CD14-positive monocyte (primary cell): ENCODE data around the gene LRRC8E. TPM values are rescaled to one million over a fixed set of nuclear protein-coding genes. Genes with fewer than 3 reads are reported as not detected.

ENCODE experiments used
- DNase-seq, 3 donors: peaks; one replicate each; pipeline ENCODE4 v3.0.0-alpha.2; 2011 to 2022
- H2AFZ ChIP-seq: 2 replicates; pipeline ENCODE4 v1.6.0; 2012; ENCODE audit warnings: mild to moderate bottlenecking, low read depth, low read length, inconsistent platforms; ENCODE audit not compliant: insufficient read depth, poor library complexity, severe bottlenecking
- H3K27ac ChIP-seq, 2 donors: 1 replicate in 1 of 2; 2 replicates in 1 of 2; pipeline ENCODE4 v1.5.1; 2012 to 2013; ENCODE audit warnings: low read length in 2 of 2, control low read depth in 1 of 2, inconsistent platforms in 1 of 2, low read depth in 1 of 2, mild to moderate bottlenecking in 1 of 2
- H3K27me3 ChIP-seq, 2 donors: one replicate each; pipeline versions ENCODE4 v1.6.0 to v1.6.1; 2011 to 2013; ENCODE audit warnings: low read length in 2 of 2; ENCODE audit not compliant: control insufficient read depth in 2 of 2, insufficient read depth in 2 of 2
- H3K36me3 ChIP-seq, 2 donors: replicated peaks in 1 of 2; 1 replicate in 1 of 2; 2 replicates in 1 of 2; pipeline versions ENCODE4 v1.5.1 to v1.6.1; 2012 to 2013; ENCODE audit warnings: low read length in 2 of 2, control low read depth in 1 of 2, inconsistent platforms in 1 of 2, mild to moderate bottlenecking in 1 of 2; ENCODE audit not compliant: insufficient read depth in 2 of 2, control insufficient read depth in 1 of 2
- H3K4me1 ChIP-seq, 2 donors: 1 replicate in 1 of 2; 2 replicates in 1 of 2; pipeline versions ENCODE4 v1.5.1 to v1.6.1; 2012 to 2013; ENCODE audit warnings: low read length in 2 of 2, control low read depth in 1 of 2, inconsistent platforms in 1 of 2, mild to moderate bottlenecking in 1 of 2, moderate library complexity in 1 of 2; ENCODE audit not compliant: insufficient read depth in 2 of 2, control insufficient read depth in 1 of 2
- H3K4me2 ChIP-seq: replicated peaks from 2 replicates; pipeline ENCODE3; 2012; ENCODE audit warnings: low read length, moderate library complexity, mild to moderate bottlenecking; ENCODE audit not compliant: poor library complexity, severe bottlenecking; ENCODE audit errors: extremely low read depth
- H3K4me3 ChIP-seq, 3 experiments: fragments of 200-600 bp in 1 of 3; sonication (generic) in 1 of 3; replicated peaks in 1 of 3; 1 replicate in 2 of 3; 2 replicates in 1 of 3; pipeline ENCODE4 v1.5.1; 2011 to 2013; ENCODE audit warnings: low read length in 3 of 3, mild to moderate bottlenecking in 3 of 3, control low read depth in 2 of 3, low read depth in 2 of 3, inconsistent platforms in 1 of 3, moderate library complexity in 1 of 3
- H3K79me2 ChIP-seq: 2 replicates; pipeline ENCODE4 v1.6.0; 2012; ENCODE audit warnings: mild to moderate bottlenecking, control low read depth, inconsistent platforms, low read length, moderate library complexity; ENCODE audit not compliant: insufficient read depth
- H3K9ac ChIP-seq: 2 replicates; pipeline ENCODE4 v1.6.0; 2017; ENCODE audit warnings: low read length, mild to moderate bottlenecking; ENCODE audit not compliant: insufficient read depth, poor library complexity, severe bottlenecking
- H3K9me3 ChIP-seq, 2 donors: replicated peaks in 1 of 2; 1 replicate in 1 of 2; 2 replicates in 1 of 2; pipeline versions ENCODE4 v1.5.1 to v1.6.1; 2012 to 2013; ENCODE audit warnings: low read length in 2 of 2, control low read depth in 1 of 2; ENCODE audit not compliant: control insufficient read depth in 1 of 2, insufficient read depth in 1 of 2
- H4K20me1 ChIP-seq: 2 replicates; pipeline ENCODE4 v1.6.0; 2012; ENCODE audit warnings: mild to moderate bottlenecking, low read length, control low read depth, moderate library complexity; ENCODE audit not compliant: insufficient read depth
- H3K27ac Mint-ChIP-seq, 7 donors: one replicate each; pipeline ENCODE4 v1.8.0; 2020; ENCODE audit warnings: mild to moderate bottlenecking in 7 of 7, mixed read lengths in 7 of 7, moderate library complexity in 6 of 7, inconsistent platforms in 2 of 7
- H3K27me3 Mint-ChIP-seq, 3 donors: one replicate each; pipeline ENCODE4 v1.8.0; 2021 to 2022; ENCODE audit warnings: low read depth in 3 of 3, mild to moderate bottlenecking in 3 of 3, mixed read lengths in 3 of 3, moderate library complexity in 3 of 3, inconsistent platforms in 1 of 3
- H3K36me3 Mint-ChIP-seq, 2 donors: one replicate each; pipeline ENCODE4 v1.8.0; 2020; ENCODE audit warnings: mixed read lengths in 2 of 2, inconsistent platforms in 1 of 2, mild to moderate bottlenecking in 1 of 2
- H3K4me1 Mint-ChIP-seq: one replicate; pipeline ENCODE4 v1.8.0; 2020; ENCODE audit warnings: mild to moderate bottlenecking, mixed read lengths
- H3K4me3 Mint-ChIP-seq, 2 donors: one replicate each; pipeline ENCODE4 v1.8.0; 2020; ENCODE audit warnings: mild to moderate bottlenecking in 2 of 2, mixed read lengths in 2 of 2, moderate library complexity in 1 of 2
- H3K9me3 Mint-ChIP-seq, 7 donors: one replicate each; pipeline ENCODE4 v1.8.0; 2020 to 2022; ENCODE audit warnings: mixed read lengths in 7 of 7, mild to moderate bottlenecking in 6 of 7, moderate library complexity in 6 of 7, inconsistent platforms in 2 of 7
- WGBS: methylation state at CpG from one replicate; pipeline ENCODE4 v1.1.5; 2013; ENCODE audit warnings: missing lambda C conversion rate; ENCODE audit not compliant: insufficient coverage; 5-methylcytosine and 5-hydroxymethylcytosine counted together
- intact Hi-C, 2 donors: fragments of 100-400 bp; cut with micrococcal nuclease; formaldehyde crosslinking; loops; one replicate each; pipeline versions ENCODE4 v1.15.0 to v1.15.1; 2023
- polyA plus RNA-seq, 3 donors: library from polyadenylated mRNA; depleted of rRNA in 1 of 3; unstranded in 2 of 3; stranded (reverse) in 1 of 3; fragments of 300-500 nt in 2 of 3; fragments of >200 nt in 1 of 3; fragmentation: Illumina TruSeq in 2 of 3; gene quantifications; 1 replicate in 2 of 3; 2 replicates in 1 of 3; pipeline ENCODE4 v1.2.3, GENCODE V29; 2012 to 2021
- TF ChIP-seq, protein P1 (sequence below): fragments of 200-600 bp; IDR thresholded peaks from one replicate; pipeline ENCODE4 v1.8.0; 2022; ENCODE audit warnings: antibody characterized with exemption, mild to moderate bottlenecking

Gene LRRC8E
- polyA plus RNA-seq, 3 donors: not detected

DNA sequence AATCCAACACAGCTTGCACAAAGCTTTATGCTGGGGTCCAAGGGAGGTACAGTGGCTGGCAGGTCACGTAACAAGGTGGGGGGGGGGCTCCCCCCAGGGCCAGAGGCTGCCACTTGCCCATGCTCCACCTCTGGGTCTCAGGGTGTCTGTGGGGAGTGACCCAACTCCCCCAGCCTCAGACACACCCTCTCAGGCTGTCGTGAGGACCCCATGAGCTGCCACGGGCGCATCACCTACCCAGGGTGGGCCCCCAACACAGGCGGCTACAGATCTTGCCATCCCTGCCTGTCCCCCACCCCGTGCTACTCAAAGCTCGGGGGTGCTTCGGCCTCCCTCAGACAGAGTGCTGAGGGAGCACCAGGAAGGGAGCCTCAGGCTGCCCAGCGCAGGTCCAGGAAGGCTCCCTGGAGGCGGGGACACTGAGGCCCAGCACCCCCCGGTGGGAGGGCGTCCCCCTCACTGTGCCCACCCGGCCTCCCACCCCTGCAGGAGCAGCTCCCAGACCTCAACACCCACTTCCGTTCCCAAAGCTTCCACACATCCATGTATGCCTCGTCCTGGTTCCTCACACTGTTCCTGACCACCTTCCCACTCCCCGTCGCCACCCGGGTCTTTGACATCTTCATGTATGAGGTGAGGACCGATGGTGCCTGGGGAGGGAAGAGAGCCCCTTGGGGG is 37.2 kb upstream of the LRRC8E start:
- H3K27ac Mint-ChIP-seq: no peak overlapping the region
- H3K27me3 Mint-ChIP-seq: peaks cover 0 to 6% (median 4%) of the 10 kb centered on the region in 3 donors
- Histone ChIP-seq H3K36me3 (no peaks in the 10 kb centered on the region), H2AFZ (no peak overlapping the region), H3K79me2 (no peaks in the 10 kb centered on the region), H3K4me1 (peaks cover 4 to 8% of the 10 kb centered on the region in 2 donors), H3K4me2 (no peak overlapping the region), H3K27me3 (no peaks in the 10 kb centered on the region), H3K9ac (no peak overlapping the region), H3K9me3 (no peaks in the 10 kb centered on the region), H3K4me3 (no peak overlapping the region), H4K20me1 (no peaks in the 10 kb centered on the region), H3K27ac (no peak overlapping the region)
- no peaks in the 10 kb centered on the region for H3K9me3 Mint-ChIP-seq
- 95% methylated on average over 13 of the region's 19 CpGs for WGBS
- TF ChIP-seq, protein P1, sequence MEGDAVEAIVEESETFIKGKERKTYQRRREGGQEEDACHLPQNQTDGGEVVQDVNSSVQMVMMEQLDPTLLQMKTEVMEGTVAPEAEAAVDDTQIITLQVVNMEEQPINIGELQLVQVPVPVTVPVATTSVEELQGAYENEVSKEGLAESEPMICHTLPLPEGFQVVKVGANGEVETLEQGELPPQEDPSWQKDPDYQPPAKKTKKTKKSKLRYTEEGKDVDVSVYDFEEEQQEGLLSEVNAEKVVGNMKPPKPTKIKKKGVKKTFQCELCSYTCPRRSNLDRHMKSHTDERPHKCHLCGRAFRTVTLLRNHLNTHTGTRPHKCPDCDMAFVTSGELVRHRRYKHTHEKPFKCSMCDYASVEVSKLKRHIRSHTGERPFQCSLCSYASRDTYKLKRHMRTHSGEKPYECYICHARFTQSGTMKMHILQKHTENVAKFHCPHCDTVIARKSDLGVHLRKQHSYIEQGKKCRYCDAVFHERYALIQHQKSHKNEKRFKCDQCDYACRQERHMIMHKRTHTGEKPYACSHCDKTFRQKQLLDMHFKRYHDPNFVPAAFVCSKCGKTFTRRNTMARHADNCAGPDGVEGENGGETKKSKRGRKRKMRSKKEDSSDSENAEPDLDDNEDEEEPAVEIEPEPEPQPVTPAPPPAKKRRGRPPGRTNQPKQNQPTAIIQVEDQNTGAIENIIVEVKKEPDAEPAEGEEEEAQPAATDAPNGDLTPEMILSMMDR: no peak
- H3K36me3 Mint-ChIP-seq: peaks cover 0 to 7% of the 10 kb centered on the region in 2 donors
- no peak overlapping the region for H3K4me3 Mint-ChIP-seq
- no peak for DNase-seq
- intact Hi-C loops: no loop called here
- H3K4me1 Mint-ChIP-seq: peaks cover 4% of the 10 kb centered on the region

- peaks cover 4 to 8% of the 10 kb centered on the region in 2 donors for H3K4me1 ChIP-seq
- H3K27me3 ChIP-seq: no peaks in the 10 kb centered on the region
- Mint-ChIP-seq H3K4me3 (no peak overlapping the region), H3K27me3 (peaks cover 0 to 6% (median 4%) of the 10 kb centered on the region in 3 donors), H3K4me1 (peaks cover 4% of the 10 kb centered on the region), H3K27ac (no peak overlapping the region), H3K36me3 (peaks cover 0 to 7% of the 10 kb centered on the region in 2 donors), H3K9me3 (no peaks in the 10 kb centered on the region)
- intact Hi-C loops: no loop called here
- 93% methylated on average over 21 of the region's 26 CpGs for WGBS
- TF ChIP-seq, protein P1: no peak
- no peak overlapping the region for H3K9ac ChIP-seq
- no peak overlapping the region for H2AFZ ChIP-seq
- no peak overlapping the region for H3K27ac ChIP-seq
- H3K79me2 ChIP-seq: no peaks in the 10 kb centered on the region
- H4K20me1 ChIP-seq: no peaks in the 10 kb centered on the region
- no peak overlapping the region for H3K4me3 ChIP-seq
- no peak overlapping the region for H3K4me2 ChIP-seq
- no peaks in the 10 kb centered on the region for H3K9me3 ChIP-seq
- no peak for DNase-seq
- no peaks in the 10 kb centered on the region for H3K36me3 ChIP-seq
These were observed 36.4 kb upstream of the LRRC8E start for GRCh38 chr19:7851623-7852500.
